Measurements from ENCODE around the gene DNAJC24. TPM values are rescaled to one million over a fixed set of nuclear protein-coding genes. Genes with fewer than 3 reads are reported as not detected.

The DNAJC24 gene
- total RNA-seq, 1 donor from 2014 or later = 26.3 TPM

DNA sequence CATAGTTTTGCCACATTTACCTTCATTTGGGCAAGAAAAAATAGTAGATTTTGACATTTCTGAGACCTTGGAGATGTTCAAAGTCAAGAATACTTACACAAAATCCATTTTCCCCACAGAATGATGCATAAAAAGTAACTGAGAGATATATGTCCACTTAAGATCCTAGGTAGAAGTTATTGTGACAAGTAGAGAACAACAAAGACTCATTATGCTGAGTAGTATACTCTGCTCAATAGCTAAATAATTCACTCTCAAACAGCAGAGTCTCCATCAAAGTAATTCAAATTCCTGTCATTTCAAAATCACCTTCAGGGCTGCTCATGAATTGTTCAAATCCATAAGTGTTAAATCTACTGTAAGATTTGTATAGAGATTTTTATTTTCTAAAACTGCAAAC is 104.4 kb downstream of the DNAJC24 start:
- intact Hi-C loops (cut with micrococcal nuclease) = no loop called here
- DNase-seq (no peak), ATAC-seq (ENCODE audit: low read depth) (no peak)
- ChIA-PET POLR2A (no interaction called here), CTCF (no interaction called here)
- H3K36me3 Mint-ChIP-seq (ENCODE audit: low read depth) = peaks cover 9% of the 10 kb centered on the region
- no peaks in the 10 kb centered on the region for H3K27me3 Mint-ChIP-seq
- TF ChIP-seq, protein P1, sequence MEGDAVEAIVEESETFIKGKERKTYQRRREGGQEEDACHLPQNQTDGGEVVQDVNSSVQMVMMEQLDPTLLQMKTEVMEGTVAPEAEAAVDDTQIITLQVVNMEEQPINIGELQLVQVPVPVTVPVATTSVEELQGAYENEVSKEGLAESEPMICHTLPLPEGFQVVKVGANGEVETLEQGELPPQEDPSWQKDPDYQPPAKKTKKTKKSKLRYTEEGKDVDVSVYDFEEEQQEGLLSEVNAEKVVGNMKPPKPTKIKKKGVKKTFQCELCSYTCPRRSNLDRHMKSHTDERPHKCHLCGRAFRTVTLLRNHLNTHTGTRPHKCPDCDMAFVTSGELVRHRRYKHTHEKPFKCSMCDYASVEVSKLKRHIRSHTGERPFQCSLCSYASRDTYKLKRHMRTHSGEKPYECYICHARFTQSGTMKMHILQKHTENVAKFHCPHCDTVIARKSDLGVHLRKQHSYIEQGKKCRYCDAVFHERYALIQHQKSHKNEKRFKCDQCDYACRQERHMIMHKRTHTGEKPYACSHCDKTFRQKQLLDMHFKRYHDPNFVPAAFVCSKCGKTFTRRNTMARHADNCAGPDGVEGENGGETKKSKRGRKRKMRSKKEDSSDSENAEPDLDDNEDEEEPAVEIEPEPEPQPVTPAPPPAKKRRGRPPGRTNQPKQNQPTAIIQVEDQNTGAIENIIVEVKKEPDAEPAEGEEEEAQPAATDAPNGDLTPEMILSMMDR (IDR thresholded peaks at IDR 0.05) = no peak
- H3K27ac Mint-ChIP-seq = no peak overlapping the region
- no peak overlapping the region for H3K4me3 Mint-ChIP-seq
- no peaks in the 10 kb centered on the region for H3K9me3 Mint-ChIP-seq
- H3K4me1 Mint-ChIP-seq = no peaks in the 10 kb centered on the region

DNA sequence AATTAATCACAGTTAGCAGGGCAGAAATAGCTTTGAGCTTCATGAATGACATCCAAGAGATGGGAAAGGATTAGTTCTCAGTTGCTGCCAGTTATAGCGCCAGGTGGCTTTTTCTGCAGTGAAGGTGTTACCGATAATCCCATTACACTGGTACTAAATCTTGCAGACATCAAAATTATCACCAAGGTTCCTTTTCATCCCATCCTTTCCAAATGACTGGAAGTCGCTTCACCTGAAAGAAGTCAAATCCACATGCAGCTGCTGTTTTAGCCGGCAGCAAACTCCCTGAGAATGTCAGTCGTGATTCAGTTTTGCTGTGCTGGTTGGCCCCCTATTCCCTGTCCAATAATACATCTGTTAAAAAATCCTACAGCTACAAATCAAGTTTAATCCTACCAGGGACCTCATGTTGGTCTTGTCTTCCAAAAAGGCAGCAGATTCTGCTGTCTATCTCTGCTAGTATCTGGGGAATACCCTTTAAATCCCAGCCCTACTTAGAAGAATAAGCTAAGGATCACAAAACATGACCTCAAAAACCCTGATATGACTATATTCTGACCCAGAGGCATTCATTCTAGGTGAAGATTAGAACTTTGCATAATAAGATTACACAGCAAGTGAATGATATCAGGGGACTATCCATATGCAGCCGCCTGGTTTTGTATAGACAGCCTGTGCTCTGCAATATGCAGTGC is 108.0 kb downstream of the DNAJC24 start:
- intact Hi-C loops (cut with micrococcal nuclease) = loop anchor here (5.0 kb wide), 1 partner anchor 620 kb away; no protein-coding TSS in a partner anchor
- H3K9me3 Mint-ChIP-seq = no peaks in the 10 kb centered on the region
- ChIA-PET POLR2A (interaction anchor here (0.8 kb wide), 1 partner anchor 163 kb away, joined by 5 read pairs; no protein-coding TSS in a partner anchor), CTCF (no interaction called here)
- ATAC-seq (ENCODE audit: low read depth) (no peak), DNase-seq (no peak)
- H3K27me3 Mint-ChIP-seq = no peaks in the 10 kb centered on the region
- peaks cover 3% of the 10 kb centered on the region for H3K36me3 Mint-ChIP-seq (ENCODE audit: low read depth)
- TF ChIP-seq, protein P1 (IDR thresholded peaks at IDR 0.05) = no peak
- no peaks in the 10 kb centered on the region for H3K4me1 Mint-ChIP-seq
- H3K27ac Mint-ChIP-seq = no peak overlapping the region
- no peak overlapping the region for H3K4me3 Mint-ChIP-seq

DNA sequence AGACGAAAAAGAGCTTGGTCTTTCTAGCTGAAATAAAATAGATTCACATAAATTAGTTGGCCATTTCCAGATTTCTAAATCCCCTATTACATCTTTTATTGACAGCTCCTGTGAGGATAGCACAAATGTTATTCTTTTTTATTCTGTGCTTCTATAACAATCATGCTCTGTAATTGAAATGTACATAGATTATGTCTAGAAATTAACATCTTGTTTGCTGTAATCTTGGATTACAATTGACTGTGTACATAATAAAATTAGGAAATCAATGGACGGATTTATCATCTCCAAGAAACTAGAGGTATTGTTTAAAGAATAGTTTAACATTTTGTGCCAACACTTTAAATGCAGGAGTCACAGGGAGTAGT is 108.5 kb downstream of the DNAJC24 start:
- Mint-ChIP-seq H3K4me3 (no peak overlapping the region), H3K4me1 (no peaks in the 10 kb centered on the region), H3K36me3 (ENCODE audit: low read depth) (peaks cover 3% of the 10 kb centered on the region), H3K27me3 (no peaks in the 10 kb centered on the region), H3K9me3 (no peaks in the 10 kb centered on the region), H3K27ac (no peak overlapping the region)
- DNase-seq (no peak), ATAC-seq (ENCODE audit: low read depth) (no peak)
- TF ChIP-seq, protein P1 (IDR thresholded peaks at IDR 0.05) = no peak
- intact Hi-C loops (cut with micrococcal nuclease) = loop anchor here (5.0 kb wide), 1 partner anchor 621 kb away; no protein-coding TSS in a partner anchor
- POLR2A ChIA-PET = interaction anchor here (0.8 kb wide), 1 partner anchor 163 kb away, joined by 5 read pairs; no protein-coding TSS in a partner anchor
- CTCF ChIA-PET = no interaction called here

DNA sequence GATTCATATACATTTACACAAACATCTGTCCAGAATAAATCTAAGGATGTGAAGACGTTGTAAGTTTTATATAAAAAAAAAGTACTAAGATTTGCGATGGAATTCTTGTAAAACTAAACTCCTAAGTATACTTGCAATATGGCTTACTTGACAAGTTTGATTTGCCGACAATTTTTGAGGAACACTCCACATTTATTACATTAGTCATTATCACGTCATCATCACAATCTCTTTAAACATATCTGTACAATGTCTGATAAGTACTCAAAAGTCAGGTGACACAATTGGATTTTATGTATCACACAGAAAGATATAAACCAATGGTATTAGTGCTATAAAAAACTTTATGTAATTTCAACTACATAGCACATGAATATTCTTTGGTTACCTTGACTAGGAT is 109.4 kb downstream of the DNAJC24 start:
- Mint-ChIP-seq H3K4me3 (no peak overlapping the region), H3K27ac (no peak overlapping the region), H3K27me3 (no peaks in the 10 kb centered on the region), H3K36me3 (ENCODE audit: low read depth) (peaks cover 3% of the 10 kb centered on the region), H3K4me1 (no peaks in the 10 kb centered on the region), H3K9me3 (no peaks in the 10 kb centered on the region)
- CTCF ChIA-PET = no interaction called here
- no peak for ATAC-seq (ENCODE audit: low read depth)
- DNase-seq = no peak
- intact Hi-C loops (cut with micrococcal nuclease) = loop anchor here (5.0 kb wide), 1 partner anchor 622 kb away; no protein-coding TSS in a partner anchor
- TF ChIP-seq, protein P1 (IDR thresholded peaks at IDR 0.05) = no peak
- POLR2A ChIA-PET = no interaction called here

DNA sequence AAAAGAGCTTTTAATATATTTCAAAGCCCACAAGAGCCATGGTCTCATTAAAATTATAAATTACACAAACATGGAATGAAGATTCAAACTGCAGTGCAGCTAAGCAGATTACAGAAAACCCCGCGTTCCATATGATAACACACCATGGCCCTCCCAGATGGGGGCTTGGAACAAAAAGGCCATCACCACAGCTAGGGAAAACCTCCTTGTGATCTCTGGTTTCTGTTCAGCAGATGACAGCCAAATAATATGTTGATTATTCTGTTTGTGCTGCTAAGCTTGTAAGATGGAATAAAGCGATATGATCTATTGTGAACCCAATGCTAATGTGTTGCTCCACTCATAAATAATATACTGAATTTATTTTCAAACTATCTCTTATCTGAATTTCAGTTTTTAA is 111.3 kb downstream of the DNAJC24 start:
- intact Hi-C loops (cut with micrococcal nuclease) = no loop called here
- no peak for ATAC-seq (ENCODE audit: low read depth)
- Mint-ChIP-seq H3K27me3 (no peaks in the 10 kb centered on the region), H3K36me3 (ENCODE audit: low read depth) (peaks cover 3% of the 10 kb centered on the region), H3K4me3 (no peak overlapping the region), H3K27ac (no peak overlapping the region), H3K4me1 (no peaks in the 10 kb centered on the region), H3K9me3 (no peaks in the 10 kb centered on the region)
- ChIA-PET CTCF (no interaction called here), POLR2A (no interaction called here)
- TF ChIP-seq, protein P1 (IDR thresholded peaks at IDR 0.05) = no peak
- DNase-seq = no peak

Other genes starting within 250 kb of the DNAJC24 start
- not detected in 2 replicates for gene DCDC1, start 121 bp upstream of the DNAJC24 start, total RNA-seq
- 16.6 and 17.9 TPM in 2 replicates for gene IMMP1L, start 139.8 kb downstream of the DNAJC24 start, total RNA-seq
- 20.4 and 25.5 TPM in 2 replicates for gene ELP4, start 139.9 kb downstream of the DNAJC24 start, total RNA-seq